NT2/D1 (cell line): Measurements from ENCODE around the gene ADH7.

Experiments
- DNase-seq: peaks from one replicate; pipeline ENCODE4 v3.0.0-alpha.2; 2011; ENCODE audit warnings: low read depth, low spot score
- H3K27me3 ChIP-seq: 2 replicates; pipeline ENCODE4 v1.6.0; 2011; ENCODE audit warnings: mild to moderate bottlenecking; ENCODE audit not compliant: insufficient read length, insufficient read depth
- H3K36me3 ChIP-seq: 2 replicates; pipeline ENCODE4 v1.6.1; 2011; ENCODE audit warnings: mild to moderate bottlenecking, low read length, mixed read lengths; ENCODE audit not compliant: insufficient read depth, insufficient read length
- H3K4me1 ChIP-seq: 2 replicates; pipeline ENCODE4 v1.5.1; 2011; ENCODE audit not compliant: insufficient read depth, insufficient read length
- H3K4me3 ChIP-seq: 2 replicates; pipeline ENCODE4 v1.5.1; 2011; ENCODE audit warnings: low read depth; ENCODE audit not compliant: insufficient read length
- H3K9ac ChIP-seq: 2 replicates; pipeline ENCODE4 v1.6.0; 2011; ENCODE audit warnings: low read depth; ENCODE audit not compliant: insufficient read length
- H3K9me3 ChIP-seq: 2 replicates; pipeline ENCODE4 v1.5.1; 2011; ENCODE audit warnings: mild to moderate bottlenecking, low read length; ENCODE audit not compliant: insufficient read depth
- SUZ12 ChIP-seq: IDR thresholded peaks from 2 replicates; pipeline ENCODE4 v1.6.1; 2011; ENCODE audit not compliant: insufficient read length, insufficient read depth; ENCODE audit errors: extremely low read depth
- YY1 ChIP-seq: IDR thresholded peaks from 2 replicates; pipeline ENCODE4 v1.6.1; 2011; ENCODE audit not compliant: insufficient read length, insufficient read depth
- ZNF274 ChIP-seq: IDR thresholded peaks from 2 replicates; pipeline ENCODE4 v1.6.1; 2011; ENCODE audit warnings: mild to moderate bottlenecking, low read depth, low read length

ADH7 gene

DNA sequence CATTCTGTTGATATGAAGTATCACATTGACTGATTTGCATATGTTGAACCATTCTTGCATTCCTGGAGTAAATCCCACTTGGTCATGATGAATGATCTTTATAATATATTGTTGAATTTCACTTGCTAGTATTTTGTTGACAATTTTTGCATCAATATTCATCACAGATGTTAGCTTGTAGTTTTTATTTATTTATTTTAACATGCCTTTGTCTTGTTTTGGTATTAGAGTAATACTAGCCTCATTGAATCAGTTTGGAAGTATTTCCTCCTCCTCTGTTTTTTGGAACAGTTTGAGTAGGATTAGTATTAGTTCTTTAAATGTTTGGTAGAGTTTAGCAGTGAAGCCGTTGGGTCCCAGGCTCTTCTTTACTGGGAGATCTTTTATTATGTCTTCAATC lies 68.7 kb downstream of the ADH7 start:
- Histone ChIP-seq H3K27me3 (no peaks in the 10 kb centered on the region), H3K4me3 (no peak overlapping the region), H3K36me3 (no peaks in the 10 kb centered on the region), H3K4me1 (no peaks in the 10 kb centered on the region), H3K9me3 (no peaks in the 10 kb centered on the region), H3K9ac (no peak overlapping the region)
- TF ChIP-seq SUZ12 (no peak), YY1 (no peak), ZNF274 (no peak)
- DNase-seq: no peak

GRCh38 chr4:99362768-99363167 lies 72.4 kb downstream of the ADH7 start:
- H3K27me3 ChIP-seq: no peaks in the 10 kb centered on the region
- no peaks in the 10 kb centered on the region for H3K36me3 ChIP-seq
- no peak overlapping the region for H3K4me3 ChIP-seq
- H3K9me3 ChIP-seq: peaks cover 9% of the 10 kb centered on the region; the same call in 1 of the 2 replicates
- no peaks in the 10 kb centered on the region for H3K4me1 ChIP-seq
- no peak for TF ChIP-seq ZNF274
- TF ChIP-seq SUZ12: no peak
- no peak for TF ChIP-seq YY1
- H3K9ac ChIP-seq: no peak overlapping the region
- DNase-seq: no peak
